IMR-90 (cell line): ENCODE measurements around the gene LMTK2. TPM values are rescaled to one million over a fixed set of nuclear protein-coding genes. Genes with fewer than 3 reads are reported as not detected.

Source experiments
- ATAC-seq: fragments of 200-7000 bp; cut with Tn5 transposase; 2 replicates; pipeline ENCODE4 v1.9.1; 2020; ENCODE audit warnings: low read depth, mild to moderate bottlenecking, moderate library complexity
- BruUV-seq: library from RNA; stranded (reverse); fragments of 400-500 nt; replicated peaks from 2 replicates; lab custom pipeline; 2021; lab: Mats Ljungman, UMichigan
- CTCF ChIA-PET: fragments of 300-600 bp; formaldehyde crosslinking; extraction: SDS; loops from one replicate; lab custom pipeline; 2021; ENCODE audit warnings: antibody characterized with exemption; lab: Yijun Ruan, JAX
- POLR2A ChIA-PET: fragments of 300-600 bp; sonication (Branson Sonifier 250); formaldehyde crosslinking; loops from one replicate; lab custom pipeline; 2022; ENCODE audit warnings: antibody characterized with exemption; ENCODE audit not compliant: unreplicated experiment; lab: Charles Lee
- DNase-seq: peaks from one replicate; pipeline ENCODE4 v3.0.0; 2013
- H2AFZ ChIP-seq: replicated peaks from 2 replicates; pipeline ENCODE3; 2013; ENCODE audit warnings: low read length, mild to moderate bottlenecking; ENCODE audit not compliant: poor library complexity
- H2AK5ac ChIP-seq: 2 replicates; pipeline ENCODE4 v1.6.1; 2013; ENCODE audit warnings: low read depth, low read length, inconsistent platforms
- H2AK9ac ChIP-seq: replicated peaks from 2 replicates; pipeline ENCODE3; 2013; ENCODE audit warnings: mild to moderate bottlenecking, low read depth, low read length, moderate library complexity; ENCODE audit not compliant: poor library complexity
- H2BK120ac ChIP-seq: 2 replicates; pipeline ENCODE4 v1.6.1; 2013; ENCODE audit warnings: low read depth, low read length, inconsistent platforms
- H2BK15ac ChIP-seq: 3 replicates; pipeline ENCODE4 v1.6.1; 2013; ENCODE audit warnings: low read depth, low read length, inconsistent platforms
- H2BK20ac ChIP-seq: 2 replicates; pipeline ENCODE4 v1.6.1; 2013; ENCODE audit warnings: low read depth, mild to moderate bottlenecking, inconsistent platforms, low read length, moderate library complexity
- H2BK5ac ChIP-seq: 2 replicates; pipeline ENCODE4 v1.6.1; 2013; ENCODE audit warnings: mild to moderate bottlenecking, low read depth, low read length, inconsistent platforms; ENCODE audit not compliant: poor library complexity, severe bottlenecking
- H3K14ac ChIP-seq: replicated peaks from 2 replicates; pipeline ENCODE4 v1.6.1; 2013; ENCODE audit warnings: low read depth, low read length, inconsistent platforms
- H3K18ac ChIP-seq: 2 replicates; pipeline ENCODE4 v1.6.1; 2013; ENCODE audit warnings: low read depth, low read length, control low read depth
- H3K23ac ChIP-seq: 2 replicates; pipeline ENCODE4 v1.6.1; 2013; ENCODE audit warnings: low read depth, low read length, inconsistent platforms
- H3K27ac ChIP-seq: 2 replicates; pipeline ENCODE4 v1.5.1; 2013; ENCODE audit warnings: mild to moderate bottlenecking, control low read depth, low read length; ENCODE audit not compliant: insufficient read depth
- H3K27me3 ChIP-seq: 2 replicates; pipeline ENCODE4 v1.6.1; 2013; ENCODE audit warnings: low read length; ENCODE audit not compliant: control insufficient read depth, insufficient read depth
- H3K36me3 ChIP-seq: 2 replicates; pipeline ENCODE4 v1.6.1; 2013; ENCODE audit warnings: low read length, mixed read lengths; ENCODE audit not compliant: control insufficient read depth, insufficient read depth
- H3K4ac ChIP-seq: 2 replicates; pipeline ENCODE4 v1.6.1; 2013; ENCODE audit warnings: low read depth, low read length, inconsistent platforms
- H3K4me1 ChIP-seq: 2 replicates; pipeline ENCODE4 v1.6.1; 2013; ENCODE audit warnings: low read length, mixed read lengths; ENCODE audit not compliant: control insufficient read depth, insufficient read depth
- H3K4me2 ChIP-seq: 2 replicates; pipeline ENCODE4 v1.6.1; 2013; ENCODE audit warnings: low read depth, mild to moderate bottlenecking, control low read depth, low read length, moderate library complexity
- H3K4me3 ChIP-seq: 2 replicates; pipeline ENCODE4 v1.5.1; 2013; ENCODE audit warnings: low read depth, mild to moderate bottlenecking, control low read depth, low read length, moderate library complexity; ENCODE audit not compliant: insufficient read depth
- H3K56ac ChIP-seq: 2 replicates; pipeline ENCODE4 v1.6.1; 2013; ENCODE audit warnings: low read length, inconsistent platforms; ENCODE audit not compliant: insufficient read depth; ENCODE audit errors: extremely low read depth
- H3K79me1 ChIP-seq, 2 experiments: 2 replicates each; pipeline ENCODE4 v1.6.1; 2013; ENCODE audit warnings: low read length in 2 of 2, inconsistent platforms in 1 of 2, low read depth in 1 of 2
- H3K9ac ChIP-seq: 2 replicates; pipeline ENCODE4 v1.6.1; 2013; ENCODE audit warnings: low read depth, low read length, control low read depth
- H3K9me1 ChIP-seq: 2 replicates; pipeline ENCODE4 v1.6.1; 2013; ENCODE audit warnings: low read length, inconsistent platforms; ENCODE audit not compliant: insufficient read depth
- H3K9me3 ChIP-seq: 2 replicates; pipeline ENCODE4 v1.6.1; 2013; ENCODE audit warnings: low read length; ENCODE audit not compliant: control insufficient read depth, insufficient read depth
- H4K20me1 ChIP-seq: 2 replicates; pipeline ENCODE4 v1.6.1; 2013; ENCODE audit warnings: low read length, inconsistent platforms; ENCODE audit not compliant: insufficient read depth
- H4K5ac ChIP-seq: 2 replicates; pipeline ENCODE4 v1.6.1; 2013; ENCODE audit warnings: mild to moderate bottlenecking, low read depth, low read length, control low read depth
- H4K8ac ChIP-seq, 2 experiments: 2 replicates each; pipeline ENCODE4 v1.6.1; 2013; ENCODE audit warnings: low read depth in 2 of 2, low read length in 2 of 2, control low read depth in 1 of 2, inconsistent platforms in 1 of 2
- H4K91ac ChIP-seq: 2 replicates; pipeline ENCODE4 v1.6.1; 2013; ENCODE audit warnings: low read depth, low read length, inconsistent platforms; ENCODE audit not compliant: insufficient read depth
- CHD1 ChIP-seq: IDR thresholded peaks from 2 replicates; pipeline ENCODE4 v1.6.1; 2012; ENCODE audit warnings: low read depth, low read length, improper control_type of control experiment
- ELK1 ChIP-seq: fragments of 150-350 bp; IDR thresholded peaks from 2 replicates; pipeline ENCODE4 v1.6.1; 2016; ENCODE audit warnings: low read depth, mild to moderate bottlenecking, low read length, moderate library complexity, borderline replicate concordance
- FOS ChIP-seq: fragments of 150-350 bp; IDR thresholded peaks from 2 replicates; pipeline ENCODE4 v1.6.1; 2016; ENCODE audit warnings: low read depth, low read length
- MAFK ChIP-seq: IDR thresholded peaks from 2 replicates; pipeline ENCODE4 v1.6.1; 2012; ENCODE audit warnings: low read depth, low read length, improper control_type of control experiment
- POLR2A ChIP-seq: IDR thresholded peaks from 2 replicates; pipeline ENCODE4 v1.6.1; 2012; ENCODE audit warnings: mild to moderate bottlenecking, low read depth, low read length
- RAD21 ChIP-seq: IDR thresholded peaks from 2 replicates; pipeline ENCODE4 v1.6.1; 2012; ENCODE audit warnings: low read length, improper control_type of control experiment
- SMC3 ChIP-seq: fragments of 150-350 bp; IDR thresholded peaks from 2 replicates; pipeline ENCODE4 v1.6.1; 2016; ENCODE audit warnings: low read depth, mild to moderate bottlenecking, antibody characterized with exemption, low read length, moderate library complexity
- USF2 ChIP-seq: fragments of 150-350 bp; IDR thresholded peaks from 2 replicates; pipeline ENCODE4 v1.6.1; 2017; ENCODE audit warnings: mild to moderate bottlenecking, antibody characterized with exemption, low read length, low read depth
- WGBS, 2 experiments: methylation state at CpG; one replicate each; pipeline versions ENCODE4 v1.1.5 to v1.1.7; 2013; ENCODE audit warnings: missing lambda C conversion rate in 2 of 2; ENCODE audit not compliant: insufficient read length in 1 of 2; ENCODE audit errors: extremely low coverage in 2 of 2; 5-methylcytosine and 5-hydroxymethylcytosine counted together
- dilution Hi-C: fragments of 300-500 bp; cut with HindIII; formaldehyde crosslinking; loops from one replicate; pipeline ENCODE4 v1.14.3; 2018; ENCODE audit warnings: low sequenced_read_pairs; ENCODE audit not compliant: unreplicated experiment
- in situ Hi-C: fragments of 300-500 bp; cut with MboI; formaldehyde crosslinking; loops from 3 replicates; pipeline ENCODE4 v1.14.3; 2019; ENCODE audit warnings: low sequenced_read_pairs, inconsistent platforms, mixed read lengths
- intact Hi-C: fragments of 100-400 bp; cut with micrococcal nuclease; formaldehyde crosslinking; loops from 2 replicates; pipeline ENCODE4 v1.10.0; 2022
- polyA plus RNA-seq, 3 experiments: library from polyadenylated mRNA; depleted of rRNA; stranded (reverse); fragments of >200 nt; gene quantifications; 2 replicates each; pipeline ENCODE4 v1.2.3, GENCODE V29; 2012; ENCODE audit warnings: low replicate concordance in 1 of 3
- total RNA-seq: library from RNA; depleted of rRNA; stranded (reverse); fragments of >200 nt; gene quantifications from 2 replicates; pipeline ENCODE4 v1.2.3, GENCODE V29; 2012

The LMTK2 gene
- total and polyA plus RNA-seq, 2 of the 4 experiments (the other 2 are of a cell fraction) = 4.4 to 5.0 TPM

GRCh38 chr7:98077762-98078161, 28.9 kb upstream of the LMTK2 start:
- Histone ChIP-seq H3K79me1 (no peaks in the 10 kb centered on the region), H2BK5ac (no peak overlapping the region), H2BK20ac (no peak overlapping the region), H3K18ac (no peak overlapping the region), H2AFZ (no peak overlapping the region), H2BK15ac (no peak overlapping the region), H3K4me1 (no peaks in the 10 kb centered on the region), H4K5ac (no peak overlapping the region), H3K36me3 (no peaks in the 10 kb centered on the region), H3K9me3 (no peaks in the 10 kb centered on the region), H3K9me1 (no peaks in the 10 kb centered on the region), H4K20me1 (no peaks in the 10 kb centered on the region), H2AK9ac (no peak overlapping the region), H3K14ac (no peak overlapping the region), H3K9ac (no peak overlapping the region), H4K91ac (no peak overlapping the region), H3K4ac (no peak overlapping the region), H2AK5ac (no peak overlapping the region), H3K27me3 (no peaks in the 10 kb centered on the region; the same call in 1 of the 2 replicates), H3K27ac (no peak overlapping the region), H3K4me2 (no peak overlapping the region), H3K23ac (no peak overlapping the region), H3K4me3 (no peak overlapping the region), H4K8ac (no peak overlapping the region), H3K56ac (no peak overlapping the region), H2BK120ac (no peak overlapping the region)
- in situ Hi-C loops = no loop called here
- POLR2A ChIA-PET = no interaction called here
- intact Hi-C loops = no loop called here
- DNase-seq = no peak
- 60% methylated on average over 1 of the region's 3 CpGs; no CpG with 5 or more reads in 1 of the 2 experiments for WGBS, 2 experiments
- dilution Hi-C loops = no loop called here
- TF ChIP-seq CHD1 = no peak
- no peak for TF ChIP-seq SMC3
- TF ChIP-seq ELK1 = no peak
- TF ChIP-seq FOS = no peak
- no peak for TF ChIP-seq RAD21
- TF ChIP-seq POLR2A = no peak
- no peak for TF ChIP-seq MAFK
- TF ChIP-seq USF2 = no peak
- no peak for ATAC-seq
- CTCF ChIA-PET = interaction anchor here (0.6 kb wide), 1 partner anchor 511 kb away, joined by 3 read pairs; no protein-coding TSS in a partner anchor
- BruUV-seq = no TSS peak
